AG09319 (cell line): Measurements from ENCODE around the gene CPD.

ENCODE experiments used
- DNase-seq: peaks from one replicate; pipeline ENCODE4 v3.0.0-alpha.2; 2010; ENCODE audit warnings: low read depth; ENCODE audit errors: extremely low read depth
- TF ChIP-seq, protein P1 (sequence below): IDR thresholded peaks from 2 replicates; pipeline ENCODE4 v1.5.1; 2011; ENCODE audit warnings: low read depth, mild to moderate bottlenecking, inconsistent platforms, low read length, moderate library complexity

Gene CPD

DNA sequence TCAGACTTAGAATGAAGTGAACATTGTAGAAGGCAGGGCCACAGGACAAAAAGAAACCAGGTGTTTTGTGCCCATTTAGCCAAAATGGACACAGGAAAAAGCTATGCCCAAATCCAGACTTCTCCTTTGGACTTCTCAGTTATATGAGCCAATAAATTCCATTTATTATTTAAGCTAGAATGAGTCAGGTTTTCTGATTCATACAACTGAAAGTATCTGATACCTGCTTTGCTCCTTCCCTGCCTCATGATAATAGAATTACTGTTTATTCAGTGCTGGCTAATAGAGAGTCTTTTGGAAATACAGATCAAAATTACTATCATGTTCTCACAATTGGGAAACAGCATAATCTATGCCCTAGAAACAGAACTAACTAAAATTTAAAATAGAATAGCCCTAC is 8.7 kb upstream of the CPD start:
- no peak for DNase-seq
- TF ChIP-seq, protein P1, sequence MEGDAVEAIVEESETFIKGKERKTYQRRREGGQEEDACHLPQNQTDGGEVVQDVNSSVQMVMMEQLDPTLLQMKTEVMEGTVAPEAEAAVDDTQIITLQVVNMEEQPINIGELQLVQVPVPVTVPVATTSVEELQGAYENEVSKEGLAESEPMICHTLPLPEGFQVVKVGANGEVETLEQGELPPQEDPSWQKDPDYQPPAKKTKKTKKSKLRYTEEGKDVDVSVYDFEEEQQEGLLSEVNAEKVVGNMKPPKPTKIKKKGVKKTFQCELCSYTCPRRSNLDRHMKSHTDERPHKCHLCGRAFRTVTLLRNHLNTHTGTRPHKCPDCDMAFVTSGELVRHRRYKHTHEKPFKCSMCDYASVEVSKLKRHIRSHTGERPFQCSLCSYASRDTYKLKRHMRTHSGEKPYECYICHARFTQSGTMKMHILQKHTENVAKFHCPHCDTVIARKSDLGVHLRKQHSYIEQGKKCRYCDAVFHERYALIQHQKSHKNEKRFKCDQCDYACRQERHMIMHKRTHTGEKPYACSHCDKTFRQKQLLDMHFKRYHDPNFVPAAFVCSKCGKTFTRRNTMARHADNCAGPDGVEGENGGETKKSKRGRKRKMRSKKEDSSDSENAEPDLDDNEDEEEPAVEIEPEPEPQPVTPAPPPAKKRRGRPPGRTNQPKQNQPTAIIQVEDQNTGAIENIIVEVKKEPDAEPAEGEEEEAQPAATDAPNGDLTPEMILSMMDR = no peak

DNA sequence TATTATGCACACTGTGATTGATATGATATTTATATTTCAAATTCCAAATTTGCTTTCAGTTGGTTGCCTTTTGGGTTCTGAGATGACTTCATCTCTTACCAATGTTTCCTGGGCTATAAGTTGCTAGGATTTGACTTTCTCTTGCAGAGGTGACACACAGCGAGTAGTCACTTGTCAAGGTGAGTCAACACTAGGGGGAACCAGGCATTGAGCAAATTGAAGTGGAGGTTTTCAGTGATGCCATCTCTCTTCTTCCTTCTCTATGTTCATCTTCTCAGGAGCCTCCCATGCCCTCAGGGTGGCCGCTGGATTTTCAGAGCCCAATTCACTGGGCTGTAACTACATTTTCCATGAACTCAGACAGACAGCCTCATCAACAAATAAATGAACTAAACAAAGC is 6.0 kb upstream of the CPD start:
- TF ChIP-seq, protein P1 = no peak
- DNase-seq = no peak

DNA sequence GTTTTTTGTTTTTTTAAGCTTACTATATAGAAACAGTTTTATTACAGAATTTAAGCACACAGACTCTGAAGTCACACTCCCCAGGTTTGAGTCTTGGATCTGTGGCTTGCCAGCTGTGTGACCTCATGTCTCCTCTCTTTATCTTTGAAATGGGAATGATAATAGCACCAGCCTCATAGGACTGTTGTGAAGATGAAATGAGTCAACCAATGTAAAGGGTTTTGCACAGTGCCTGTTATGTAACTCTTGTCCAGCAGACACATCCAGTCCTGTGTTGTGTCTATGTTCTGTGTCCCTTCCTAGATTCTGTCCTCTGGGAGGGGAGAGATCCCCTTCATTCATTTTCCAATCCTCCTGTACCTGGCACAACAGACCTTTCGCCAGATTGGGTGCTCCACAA is 3.1 kb upstream of the CPD start:
- TF ChIP-seq, protein P1 = no peak
- no peak for DNase-seq

DNA sequence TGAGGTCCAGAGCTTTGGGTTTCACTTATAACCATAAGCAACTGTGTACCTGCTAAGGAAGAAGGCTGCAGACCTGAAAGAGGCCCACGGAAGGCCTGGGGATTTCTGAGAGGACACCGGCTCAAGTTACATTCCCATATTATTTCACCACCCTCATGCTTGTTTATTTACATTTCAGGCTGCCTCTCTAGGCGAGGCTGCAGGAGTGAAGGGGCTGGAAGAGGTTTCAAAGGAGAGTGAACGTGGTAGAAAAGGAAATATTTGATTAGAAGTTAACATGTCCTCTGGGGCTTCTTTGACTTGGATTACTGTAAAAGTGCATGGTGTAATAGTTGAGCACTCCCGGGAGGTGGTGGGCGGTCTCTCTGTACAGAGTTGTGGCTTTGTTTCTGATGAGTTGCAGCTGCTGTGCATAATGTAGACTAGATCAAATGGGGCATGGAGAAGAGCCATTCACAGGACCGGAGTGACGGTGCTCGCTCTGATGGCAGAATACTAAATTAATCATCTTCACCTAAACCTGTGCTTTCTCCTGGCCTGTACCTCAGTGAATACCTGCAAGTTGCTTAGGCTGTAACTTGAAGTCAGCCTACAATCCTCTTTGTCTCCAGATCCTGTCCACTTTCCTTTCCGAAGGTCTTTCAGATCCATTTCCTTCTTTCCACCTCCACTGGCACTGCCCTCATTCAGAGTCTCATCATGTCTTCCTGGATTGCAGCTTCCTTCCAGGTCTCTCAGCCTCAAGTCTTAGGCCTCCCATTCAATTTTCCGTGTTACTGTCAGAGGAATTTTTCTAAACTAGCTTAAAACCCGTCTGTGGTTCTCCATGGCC is 1.9 kb upstream of the CPD start:
- TF ChIP-seq, protein P1 = no peak
- DNase-seq = peak; percentile 54

DNA sequence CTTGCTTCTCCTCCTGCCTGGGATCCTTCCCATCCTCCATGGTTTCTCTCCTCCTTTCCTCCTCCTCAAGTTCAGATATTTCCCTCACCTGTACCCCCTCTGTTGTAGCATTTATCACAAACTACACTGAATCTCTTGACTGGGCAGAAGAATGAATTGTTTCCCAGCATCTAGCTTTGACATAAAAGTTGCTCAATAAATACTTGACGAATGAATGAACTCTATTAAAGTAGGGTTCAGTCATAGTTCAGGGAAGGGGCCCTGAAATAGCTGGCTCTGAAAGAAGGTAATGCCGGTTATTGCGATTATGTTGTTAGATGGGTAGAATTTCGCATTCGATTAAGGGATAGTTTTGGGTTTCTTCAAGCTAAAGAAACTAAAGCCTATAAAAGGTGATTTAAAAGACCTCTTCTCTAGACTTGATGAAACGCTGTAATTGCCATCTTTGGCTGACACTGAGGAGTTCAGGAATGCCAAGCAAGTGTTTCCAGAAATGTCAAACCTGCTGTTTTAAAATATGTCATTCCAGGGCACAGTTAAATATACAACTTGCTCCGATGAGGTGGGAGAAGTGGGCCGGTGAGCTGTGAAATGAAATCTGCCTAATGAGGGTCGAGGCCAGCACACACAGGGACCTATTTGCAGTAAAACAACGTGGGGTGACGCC is 1.0 kb upstream of the CPD start:
- no peak for DNase-seq
- TF ChIP-seq, protein P1 = no peak

DNA sequence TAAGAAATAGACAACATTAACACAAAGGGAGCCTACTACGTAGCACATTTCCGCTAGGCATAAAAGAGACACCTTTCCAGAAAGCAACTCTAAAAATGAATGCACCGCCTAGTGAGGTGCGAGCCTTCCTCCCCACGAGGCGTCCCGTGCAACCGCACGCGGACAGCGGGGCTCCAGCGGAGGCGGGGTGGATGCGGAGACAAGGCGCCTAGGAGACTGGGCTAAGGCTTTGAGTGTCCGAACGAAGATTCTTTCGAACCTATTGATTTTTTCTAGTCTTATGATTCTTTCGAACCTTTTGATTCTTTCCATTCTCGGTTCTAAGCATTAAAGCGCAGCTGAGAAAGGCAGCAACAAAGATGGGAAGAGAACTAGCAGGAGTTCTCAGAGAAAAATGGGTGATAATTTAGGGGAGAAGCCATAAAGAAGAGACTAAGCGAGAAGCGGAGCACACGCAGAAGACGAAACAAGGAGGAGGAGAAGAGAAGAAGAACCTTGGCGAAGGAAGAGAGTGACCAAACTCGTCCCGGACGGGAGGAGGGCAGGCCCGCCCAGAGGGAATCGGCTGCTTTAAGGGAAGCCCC is 394 bp upstream of the CPD start:
- TF ChIP-seq, protein P1 = no peak
- DNase-seq = no peak
